SW480 (cell line): ENCODE results near the gene SYNE3.

Experiments used
- DNase-seq: peaks from one replicate; pipeline ENCODE4 v3.0.0-alpha.2; 2016; ENCODE audit warnings: low spot score

Gene SYNE3

DNA sequence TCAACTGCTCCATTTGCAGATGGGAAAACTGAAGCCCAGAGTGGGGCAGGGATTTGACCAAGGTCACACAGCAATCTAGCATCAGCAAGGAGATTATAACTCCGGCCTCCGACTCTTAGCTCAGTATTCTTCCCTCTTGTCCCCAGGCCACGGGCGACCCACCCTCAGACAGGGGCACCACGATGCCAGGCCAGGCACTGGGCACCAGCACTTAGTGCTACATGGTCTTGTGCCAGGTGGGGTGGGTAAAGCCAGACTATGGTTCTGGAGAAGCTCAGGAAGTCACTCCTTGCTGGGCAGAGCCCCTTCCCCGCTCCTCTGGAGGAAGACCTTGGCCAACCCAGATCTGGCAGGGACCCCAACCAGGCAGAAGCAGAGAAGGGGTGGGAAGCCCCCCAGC lies 41.5 kb downstream of the SYNE3 start:
- no peak for DNase-seq

DNA sequence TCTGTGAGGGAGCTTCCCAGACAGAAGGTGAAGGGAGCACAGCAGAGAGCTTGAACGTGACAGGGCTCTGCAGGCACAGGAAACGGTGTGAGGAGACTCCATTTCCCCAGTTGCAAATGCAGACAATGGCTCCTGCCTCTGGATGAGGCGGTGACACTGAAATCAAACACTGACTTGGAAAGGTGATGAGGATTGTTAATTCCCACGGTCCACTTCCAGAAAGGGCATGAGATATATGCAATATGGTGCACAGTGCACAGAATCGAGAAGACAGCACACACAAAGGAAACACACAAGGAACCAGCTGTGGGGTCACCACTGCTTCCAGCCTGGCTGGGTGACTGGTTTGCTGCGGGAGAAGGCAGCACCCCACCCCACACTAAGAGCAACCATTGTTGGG lies 42.0 kb downstream of the SYNE3 start:
- no peak for DNase-seq

DNA sequence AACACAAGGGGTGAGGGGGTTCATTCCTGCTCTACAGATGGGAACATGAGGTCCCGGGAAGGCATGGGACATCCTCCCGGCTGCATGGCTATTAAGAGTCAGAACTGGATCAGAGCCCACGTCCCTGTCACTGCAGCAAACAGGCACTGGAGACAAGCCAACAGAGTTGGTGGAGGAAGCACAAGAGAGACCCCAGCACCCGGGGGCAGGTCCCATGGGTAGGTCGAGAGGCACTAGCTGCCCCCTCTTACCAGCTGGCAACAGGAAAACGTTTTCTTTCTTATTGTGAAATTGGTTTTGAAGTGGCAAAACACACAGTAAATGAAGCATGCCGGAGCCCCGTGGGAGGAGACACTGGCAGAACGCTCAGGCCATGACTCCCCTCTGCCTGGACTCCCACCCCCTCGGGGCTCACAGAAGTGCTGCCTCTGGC lies 43.6 kb downstream of the SYNE3 start:
- no peak for DNase-seq

DNA sequence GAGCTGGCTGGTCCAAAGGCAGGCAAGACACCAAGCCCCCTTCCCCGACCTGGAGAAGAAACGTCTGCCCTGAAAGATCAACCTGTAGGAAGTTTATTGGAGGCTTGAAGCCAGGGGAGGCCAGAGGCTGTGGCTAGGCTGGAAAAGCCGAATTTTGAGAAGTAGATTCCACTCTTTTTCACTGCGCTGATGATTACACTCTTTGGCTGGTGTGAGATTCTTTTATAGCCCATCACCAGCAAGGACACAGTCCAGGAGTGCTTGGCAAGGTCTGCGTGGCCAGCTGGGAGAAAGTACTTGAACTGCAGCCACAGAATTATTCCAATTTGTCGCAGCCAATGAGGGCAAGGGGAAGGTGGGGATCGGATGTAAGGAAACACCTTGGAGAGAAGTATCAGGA lies 45.0 kb downstream of the SYNE3 start:
- no peak for DNase-seq

DNA sequence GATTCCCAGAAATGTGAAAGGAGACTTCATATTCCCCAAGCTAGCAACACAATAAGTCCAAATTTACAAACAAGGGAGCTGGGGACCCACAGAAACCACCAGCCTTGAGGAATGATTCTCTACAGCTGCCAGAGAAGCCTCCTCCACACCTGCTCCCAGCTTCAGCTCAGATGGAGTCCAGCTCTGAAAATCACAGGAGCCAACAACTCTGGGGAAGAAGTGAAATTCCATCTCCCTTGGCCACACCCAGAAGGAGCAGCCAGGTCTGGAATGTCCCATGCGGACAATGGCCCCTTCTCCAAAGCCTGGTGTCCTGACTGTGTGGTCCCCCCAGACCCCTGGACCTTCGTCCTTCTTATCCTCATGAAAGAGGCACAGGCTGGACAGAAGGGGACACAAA lies 45.4 kb downstream of the SYNE3 start:
- DNase-seq = no peak

DNA sequence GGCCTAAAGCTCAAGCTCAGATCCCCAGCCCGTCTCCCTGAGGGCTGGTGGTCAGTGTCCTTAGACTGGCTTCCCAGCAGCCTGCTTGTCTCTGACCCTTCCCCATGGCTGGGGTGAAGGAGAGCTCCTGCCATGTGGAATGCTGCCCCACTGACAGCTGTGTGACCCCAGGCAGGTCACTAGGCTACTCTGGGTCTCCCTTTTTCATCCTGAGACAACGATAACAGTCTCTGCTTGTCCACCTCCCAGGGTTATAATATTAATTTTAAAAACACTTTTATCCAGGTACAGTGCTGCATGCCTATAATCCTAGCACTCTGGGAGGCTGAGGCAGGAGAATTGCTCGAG lies 47.3 kb downstream of the SYNE3 start:
- DNase-seq = no peak

DNA sequence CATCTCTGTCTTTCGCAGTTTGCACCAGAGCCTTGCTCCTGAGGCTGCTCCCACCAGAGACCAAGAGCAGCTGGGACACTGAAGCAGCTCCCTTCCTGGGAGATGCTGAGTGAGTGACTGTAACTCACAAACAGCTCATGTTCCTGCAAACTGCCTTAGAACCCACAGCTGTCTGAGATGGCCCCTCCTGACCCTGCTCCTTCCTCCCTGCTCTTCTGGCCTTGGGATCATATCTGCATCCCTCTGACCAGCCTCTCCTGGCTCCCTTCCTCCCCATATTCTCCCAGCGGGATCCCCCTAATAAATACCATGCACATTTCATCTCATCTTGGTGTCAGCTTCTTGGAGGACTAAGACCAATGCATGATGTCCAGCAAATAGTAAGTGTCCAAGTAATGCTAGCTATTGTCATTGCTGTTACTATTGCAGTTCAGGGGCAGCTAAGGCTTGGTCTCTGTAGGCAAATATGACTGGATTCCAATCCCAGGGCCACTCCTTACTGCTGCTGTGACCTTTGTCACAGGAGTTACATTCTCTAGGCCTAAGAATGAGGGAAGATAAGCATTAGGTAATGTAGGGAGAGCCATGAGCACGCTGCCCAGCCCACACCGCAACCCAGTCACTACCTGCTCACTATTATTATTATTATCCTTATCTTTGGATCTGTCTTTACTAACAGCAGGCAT lies 47.9 kb downstream of the SYNE3 start:
- no peak for DNase-seq

DNA sequence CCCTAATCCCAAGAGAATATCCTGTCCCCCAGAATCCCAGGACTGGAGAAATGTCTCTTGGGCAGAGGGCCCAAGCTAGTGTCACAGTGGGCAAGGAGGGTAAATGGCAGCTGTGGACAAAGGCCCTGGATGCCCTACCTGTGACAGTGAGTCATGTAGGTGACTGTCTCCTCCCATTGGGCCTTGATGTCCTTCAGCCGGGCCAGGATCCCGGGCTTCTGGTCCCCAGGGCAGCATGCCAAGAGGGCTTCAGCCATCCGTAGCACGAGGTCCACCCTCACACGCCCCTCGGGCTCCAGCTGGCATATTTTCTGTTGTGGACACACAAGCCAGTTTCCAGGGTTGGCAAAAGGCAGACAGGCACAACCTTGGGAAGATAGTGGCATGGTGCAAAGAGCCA lies 48.8 kb downstream of the SYNE3 start:
- DNase-seq = no peak

DNA sequence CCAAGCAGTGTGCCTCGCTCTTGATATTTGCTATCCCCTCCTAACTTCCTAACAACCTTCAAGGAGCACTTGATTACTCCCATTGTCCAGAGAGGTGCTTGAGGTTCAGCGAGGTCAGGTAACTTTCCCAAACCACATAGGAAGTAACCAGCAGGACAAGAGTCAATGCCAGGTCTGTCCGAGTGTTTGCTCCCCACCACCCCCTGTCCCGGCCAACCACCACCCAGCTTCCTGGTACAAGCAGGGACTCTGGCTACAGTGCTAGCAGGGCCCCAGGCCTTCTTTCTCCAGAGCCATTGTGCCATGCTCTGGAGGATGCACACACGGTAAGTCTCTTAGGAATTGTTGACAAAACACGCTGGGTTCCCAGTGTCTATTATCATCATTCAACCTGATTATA lies 49.2 kb downstream of the SYNE3 start:
- DNase-seq = no peak
